ENCODE data around the gene SSTR5. TPM values are rescaled to one million over a fixed set of nuclear protein-coding genes. Genes with fewer than 3 reads are reported as not detected.

SSTR5 gene
- total RNA-seq, 1 experiment from 2014 or later = not detected

GRCh38 chr16:1121601-1122397 lies 49.3 kb downstream of the SSTR5 start:
- DNase-seq (ENCODE audit: low read depth, low spot score) = no peak
- in situ Hi-C loops (cut with HindIII; ENCODE audit: low pct_unique_long_range_greater_than_20kb, low sequenced_read_pairs) = no loop called here

DNA sequence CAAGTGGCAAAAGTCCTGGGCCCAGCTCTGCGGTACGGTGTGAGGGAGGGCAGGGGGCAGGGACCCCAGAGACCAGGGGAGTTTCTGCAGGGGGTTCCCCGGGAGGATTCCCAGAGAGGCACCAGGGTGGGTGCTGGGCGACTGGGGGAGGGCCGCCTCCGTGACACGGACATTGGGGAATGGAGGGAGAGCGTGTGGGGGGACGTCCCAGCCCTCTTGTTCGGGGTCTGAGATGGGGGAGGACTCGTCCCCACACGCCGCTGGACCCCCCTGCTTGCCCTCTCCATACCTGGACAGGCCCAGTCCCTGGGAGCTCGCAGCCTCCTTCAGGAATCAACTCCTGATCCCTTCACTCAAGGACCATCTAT lies 49.8 kb downstream of the SSTR5 start:
- no peak for DNase-seq (ENCODE audit: low read depth, low spot score)
- in situ Hi-C loops (cut with HindIII; ENCODE audit: low pct_unique_long_range_greater_than_20kb, low sequenced_read_pairs) = no loop called here

DNA sequence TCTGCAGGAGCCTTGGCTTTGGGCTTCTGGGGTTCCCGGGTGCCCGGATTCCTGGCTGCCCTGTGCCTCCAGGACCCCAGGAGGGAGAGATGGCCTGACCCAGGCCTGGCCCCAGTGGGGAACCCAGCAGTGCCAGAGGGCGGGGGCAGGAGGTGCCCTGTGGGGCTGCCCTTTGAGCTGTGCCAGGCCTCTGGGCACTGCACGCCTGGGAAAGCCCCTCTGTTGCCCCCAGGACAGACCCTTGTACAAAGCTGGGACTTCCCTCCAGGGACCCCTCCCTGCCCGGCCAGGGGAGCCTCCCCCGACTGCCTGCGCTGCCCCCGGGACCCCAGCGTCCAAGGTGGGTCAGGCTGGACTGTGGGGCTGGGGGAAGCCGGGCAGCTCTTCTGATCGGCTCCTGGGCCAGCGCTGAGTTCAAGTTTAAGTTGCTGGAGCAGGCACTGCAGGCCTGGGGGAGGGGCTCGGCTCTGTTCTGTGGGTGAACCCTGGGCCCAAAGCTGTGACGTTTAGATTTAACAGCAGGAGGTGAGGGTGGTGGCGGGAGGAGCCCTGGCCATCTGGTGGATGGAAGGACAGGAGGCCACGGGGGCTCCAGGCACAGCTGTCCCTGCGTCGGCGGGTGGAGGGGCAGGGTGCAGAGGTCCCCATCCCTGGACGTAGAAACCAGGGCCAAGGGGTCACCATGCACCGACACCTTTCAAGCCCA lies 51.1 kb downstream of the SSTR5 start:
- no peak for DNase-seq (ENCODE audit: low read depth, low spot score)
- in situ Hi-C loops (cut with HindIII; ENCODE audit: low pct_unique_long_range_greater_than_20kb, low sequenced_read_pairs) = no loop called here

DNA sequence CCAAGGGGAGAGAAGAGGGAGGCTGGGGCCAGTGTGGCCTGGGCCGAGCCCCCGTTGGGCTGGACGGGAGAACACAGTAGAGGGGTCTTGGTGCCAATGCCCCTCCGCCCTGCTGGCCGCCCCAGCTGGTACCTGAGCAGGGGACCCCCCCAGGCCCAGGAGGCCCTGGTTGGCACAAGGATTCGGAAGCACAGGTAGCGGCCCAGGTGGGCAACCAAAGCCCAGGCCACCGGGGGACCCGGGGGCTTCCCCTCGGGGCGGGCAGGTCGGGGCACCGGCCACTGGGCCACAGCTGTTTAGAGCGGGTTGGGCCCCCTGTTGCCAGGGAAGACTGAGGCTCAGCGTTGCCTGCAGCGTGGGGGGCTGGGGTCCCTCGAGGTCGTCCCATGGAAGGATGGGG lies 51.7 kb downstream of the SSTR5 start:
- no peak for DNase-seq (ENCODE audit: low read depth, low spot score)
- in situ Hi-C loops (cut with HindIII; ENCODE audit: low pct_unique_long_range_greater_than_20kb, low sequenced_read_pairs) = no loop called here

DNA sequence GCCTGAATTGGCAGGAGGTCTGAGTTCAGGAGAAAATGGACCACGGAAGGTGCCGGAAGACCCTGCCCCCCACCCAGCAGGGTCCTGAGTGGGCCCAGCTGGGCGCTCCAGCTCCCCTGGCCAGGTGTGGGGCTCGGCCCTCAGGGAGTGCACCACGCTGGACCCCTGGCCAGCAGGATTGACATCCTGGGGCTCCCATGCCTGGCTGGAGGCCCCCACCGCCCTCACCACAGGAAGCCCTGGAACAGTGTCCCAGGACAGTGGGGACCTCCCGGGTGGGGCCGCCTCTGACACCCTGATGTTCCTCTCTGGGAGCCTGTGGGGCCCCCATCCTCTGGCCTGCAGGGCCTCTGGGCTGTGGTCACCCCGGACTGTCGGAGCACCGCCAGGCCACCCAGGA lies 52.2 kb downstream of the SSTR5 start:
- in situ Hi-C loops (cut with HindIII; ENCODE audit: low pct_unique_long_range_greater_than_20kb, low sequenced_read_pairs) = no loop called here

DNA sequence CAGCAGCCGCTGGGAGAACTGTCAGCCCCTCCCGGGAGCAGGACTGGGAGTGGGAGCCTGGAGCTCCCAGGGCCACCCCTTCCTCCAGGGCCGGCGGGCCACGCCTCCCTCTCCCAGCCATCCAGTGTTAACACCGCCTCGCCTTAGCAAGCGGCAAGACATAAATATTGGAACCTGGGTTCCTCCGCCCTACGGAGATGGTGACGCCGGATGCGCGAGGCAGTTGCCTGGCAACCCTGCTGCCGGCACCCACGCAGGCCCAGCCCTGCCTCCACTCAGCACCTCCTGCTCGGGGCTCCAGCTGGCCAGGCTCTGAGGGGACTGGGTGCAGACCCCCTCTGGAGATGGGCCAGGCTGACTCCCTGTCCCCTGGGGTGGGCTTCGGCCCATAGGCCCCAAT lies 52.9 kb downstream of the SSTR5 start:
- in situ Hi-C loops (cut with HindIII; ENCODE audit: low pct_unique_long_range_greater_than_20kb, low sequenced_read_pairs) = no loop called here
- DNase-seq (ENCODE audit: low read depth, low spot score) = no peak

More for the DNA sequence above, 52.2 kb downstream of the SSTR5 start:
- DNase-seq (ENCODE audit: low read depth, low spot score) = no peak

DNA sequence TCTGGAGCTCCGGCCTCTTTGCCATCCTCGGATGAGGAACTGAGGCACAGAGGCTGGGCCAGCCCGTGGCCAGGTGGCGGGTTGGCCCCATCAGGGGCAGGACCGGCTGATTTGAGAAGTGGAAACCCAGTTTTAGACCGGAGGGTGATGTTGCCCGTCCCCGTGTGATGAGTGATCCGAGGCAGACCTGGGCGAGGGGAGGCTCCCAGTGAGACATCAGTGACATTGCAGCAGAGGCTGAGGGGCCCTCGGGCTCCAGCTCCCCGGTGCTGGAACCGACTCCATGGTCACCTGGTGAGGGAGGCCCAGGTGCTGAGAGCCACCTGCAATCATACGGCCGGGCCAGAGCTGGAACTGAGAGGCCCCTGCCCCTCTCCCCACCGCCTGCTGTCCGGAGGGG lies 53.5 kb downstream of the SSTR5 start:
- DNase-seq (ENCODE audit: low read depth, low spot score) = no peak
- in situ Hi-C loops (cut with HindIII; ENCODE audit: low pct_unique_long_range_greater_than_20kb, low sequenced_read_pairs) = no loop called here

GRCh38 chr16:1126586-1126985 lies 54.0 kb downstream of the SSTR5 start:
- no peak for DNase-seq (ENCODE audit: low read depth, low spot score)
- in situ Hi-C loops (cut with HindIII; ENCODE audit: low pct_unique_long_range_greater_than_20kb, low sequenced_read_pairs) = no loop called here

DNA sequence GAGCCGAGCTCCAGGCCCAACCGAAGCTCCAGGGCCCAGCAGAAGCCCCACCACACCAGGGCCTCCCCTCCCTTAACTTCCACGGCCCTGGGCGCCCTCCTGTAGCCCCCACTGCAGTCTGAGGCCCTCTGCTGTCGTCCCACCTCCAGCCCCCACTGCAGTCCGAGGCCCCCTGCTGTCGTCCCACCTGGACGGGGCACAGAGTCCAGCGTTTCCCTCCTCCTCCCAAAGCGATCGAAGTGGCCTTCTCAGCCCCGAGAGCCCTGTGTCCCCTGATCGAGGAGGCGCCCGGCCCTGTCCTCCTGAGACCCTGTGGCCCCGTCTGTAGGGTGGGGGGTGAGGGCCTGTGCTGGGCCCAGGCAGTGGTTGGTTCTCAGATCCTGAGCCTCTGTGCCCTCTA lies 54.6 kb downstream of the SSTR5 start:
- in situ Hi-C loops (cut with HindIII; ENCODE audit: low pct_unique_long_range_greater_than_20kb, low sequenced_read_pairs) = no loop called here
- no peak for DNase-seq (ENCODE audit: low read depth, low spot score)

GRCh38 chr16:1127971-1128715 lies 55.6 kb downstream of the SSTR5 start:
- DNase-seq (ENCODE audit: low read depth, low spot score) = no peak
- in situ Hi-C loops (cut with HindIII; ENCODE audit: low pct_unique_long_range_greater_than_20kb, low sequenced_read_pairs) = no loop called here

GRCh38 chr16:1129106-1129960 lies 56.8 kb downstream of the SSTR5 start:
- no peak for DNase-seq (ENCODE audit: low read depth, low spot score)
- in situ Hi-C loops (cut with HindIII; ENCODE audit: low pct_unique_long_range_greater_than_20kb, low sequenced_read_pairs) = no loop called here

GRCh38 chr16:1130382-1130781 lies 57.8 kb downstream of the SSTR5 start:
- in situ Hi-C loops (cut with HindIII; ENCODE audit: low pct_unique_long_range_greater_than_20kb, low sequenced_read_pairs) = no loop called here
- DNase-seq (ENCODE audit: low read depth, low spot score) = no peak

Other genes starting within 250 kb of the SSTR5 start
- 10.9 and 15.5 TPM in 2 replicates for gene LMF1, start 101.8 kb upstream of the SSTR5 start, total RNA-seq (2014; rRNA removed; shearing (Covaris generic))
- gene SOX8, start 91.0 kb upstream of the SSTR5 start, total RNA-seq (2014; rRNA removed; shearing (Covaris generic)) = 14.8 and 16.7 TPM in 2 replicates
- gene C1QTNF8, start 23.5 kb downstream of the SSTR5 start, total RNA-seq (2014; rRNA removed; shearing (Covaris generic)) = not detected in 2 replicates
- gene CACNA1H, start 80.4 kb downstream of the SSTR5 start, total RNA-seq (2014; rRNA removed; shearing (Covaris generic)) = 17.4 and 17.6 TPM in 2 replicates
- gene TPSG1, start 152.5 kb downstream of the SSTR5 start, total RNA-seq (2014; rRNA removed; shearing (Covaris generic)) = not detected in 2 replicates
- gene TPSB2, start 157.4 kb downstream of the SSTR5 start, total RNA-seq (2014; rRNA removed; shearing (Covaris generic)) = not detected in 2 replicates
- not detected in 2 replicates for gene TPSAB1, start 168.0 kb downstream of the SSTR5 start, total RNA-seq (2014; rRNA removed; shearing (Covaris generic))
- not detected in 2 replicates for gene TPSD1, start 183.3 kb downstream of the SSTR5 start, total RNA-seq (2014; rRNA removed; shearing (Covaris generic))
- 55.2 TPM in 2 replicates for gene UBE2I, start 236.9 kb downstream of the SSTR5 start, total RNA-seq (2014; rRNA removed; shearing (Covaris generic))